NCI-H1092 treated with DMSO at 0.1 percent for 48 hours (cell line): Measurements from ENCODE around the gene CASZ1.

Experiments
- DNase-seq: peaks from one replicate; lab custom pipeline; 2025; lab: John Stamatoyannopoulos, UW

The CASZ1 gene

DNA sequence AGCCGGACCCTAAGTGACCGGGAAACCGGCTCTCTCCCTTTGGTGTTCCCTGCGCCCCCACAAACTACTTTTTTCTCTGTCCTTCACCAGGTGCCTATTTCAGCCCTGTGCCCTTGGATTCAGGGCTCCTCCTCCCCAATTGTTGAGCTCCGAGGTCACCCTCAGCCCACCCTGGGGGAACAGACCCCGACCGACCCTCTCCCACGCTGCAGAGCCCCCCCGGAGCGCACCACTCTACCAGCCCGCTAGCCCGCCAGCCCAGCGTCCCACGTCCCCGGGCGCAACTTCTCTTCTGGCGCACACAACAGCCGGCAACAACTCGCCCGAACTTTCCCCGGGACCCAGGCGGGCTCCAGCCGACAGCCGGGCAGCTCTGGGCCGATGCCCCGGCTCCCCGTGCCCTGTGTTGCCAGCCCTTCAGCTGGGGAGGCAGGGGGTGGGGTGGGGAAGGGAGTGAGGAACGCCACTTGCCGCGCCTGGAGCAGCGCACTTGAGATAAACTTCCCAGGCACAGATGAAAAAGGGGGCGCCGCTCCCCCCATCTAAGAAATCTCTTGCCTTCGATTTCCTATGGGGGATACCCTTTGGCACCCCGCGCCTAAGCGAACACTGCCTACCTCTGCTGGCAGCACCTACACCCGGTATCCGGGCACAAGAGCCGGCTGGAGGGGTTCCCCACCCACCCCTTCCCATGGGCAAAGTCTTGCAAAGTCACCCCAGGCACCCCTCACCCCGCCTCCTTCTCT, 997 bp downstream of the CASZ1 start:
- DNase-seq, result peak; percentile 67

DNA sequence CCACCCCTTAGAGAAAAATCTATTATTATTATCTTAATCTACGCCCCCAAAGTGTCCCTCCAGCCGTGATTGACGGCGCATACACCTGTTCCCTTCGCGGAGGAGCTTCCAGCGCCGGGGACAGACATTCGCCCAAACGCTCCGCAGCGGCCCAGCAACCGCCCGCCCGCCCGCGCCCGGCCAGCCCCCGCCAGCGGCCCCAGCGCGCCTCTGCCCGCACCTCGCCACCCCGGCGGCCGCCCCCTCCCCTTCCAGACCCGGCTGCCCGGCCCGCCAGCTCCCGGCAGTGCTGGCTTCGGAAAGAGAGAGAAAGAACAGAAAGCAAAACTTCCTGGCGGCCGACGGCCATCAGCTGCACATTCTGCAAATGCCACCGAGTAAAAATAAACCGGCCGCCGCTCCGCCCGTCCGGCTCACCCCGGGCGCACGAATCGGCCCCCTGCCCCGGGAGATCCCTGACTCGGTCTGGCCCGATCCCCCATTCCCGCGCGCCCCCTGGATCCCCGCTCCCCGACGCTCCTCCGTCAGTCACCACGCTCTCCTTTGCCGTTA, 1.6 kb downstream of the CASZ1 start:
- peak; percentile 60 for DNase-seq

DNA sequence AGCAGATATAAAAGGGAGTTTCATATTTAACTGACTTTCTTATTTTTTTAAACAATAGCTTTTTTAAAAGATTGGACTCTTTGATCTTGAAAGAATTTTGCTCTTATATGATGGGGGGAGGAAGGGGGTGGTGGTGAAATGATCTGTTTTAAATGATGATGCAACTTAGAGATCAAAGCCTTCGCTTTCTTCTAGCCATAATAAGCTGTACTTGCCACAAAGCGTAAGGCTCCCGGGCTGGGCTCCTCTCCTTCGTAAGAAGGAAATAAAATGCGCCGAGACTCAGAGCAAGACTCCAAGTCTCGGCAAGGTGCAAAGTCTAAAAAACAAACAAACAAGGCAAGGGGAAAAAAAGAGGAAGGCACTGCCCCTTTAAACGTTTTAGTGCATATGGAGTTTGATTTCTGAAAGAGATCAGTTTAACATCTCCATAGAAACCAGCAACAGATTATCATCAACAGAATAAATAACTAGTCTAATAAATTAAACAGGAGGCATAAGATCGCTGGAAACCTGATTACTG, 3.3 kb downstream of the CASZ1 start:
- DNase-seq, result peak; percentile 77

DNA sequence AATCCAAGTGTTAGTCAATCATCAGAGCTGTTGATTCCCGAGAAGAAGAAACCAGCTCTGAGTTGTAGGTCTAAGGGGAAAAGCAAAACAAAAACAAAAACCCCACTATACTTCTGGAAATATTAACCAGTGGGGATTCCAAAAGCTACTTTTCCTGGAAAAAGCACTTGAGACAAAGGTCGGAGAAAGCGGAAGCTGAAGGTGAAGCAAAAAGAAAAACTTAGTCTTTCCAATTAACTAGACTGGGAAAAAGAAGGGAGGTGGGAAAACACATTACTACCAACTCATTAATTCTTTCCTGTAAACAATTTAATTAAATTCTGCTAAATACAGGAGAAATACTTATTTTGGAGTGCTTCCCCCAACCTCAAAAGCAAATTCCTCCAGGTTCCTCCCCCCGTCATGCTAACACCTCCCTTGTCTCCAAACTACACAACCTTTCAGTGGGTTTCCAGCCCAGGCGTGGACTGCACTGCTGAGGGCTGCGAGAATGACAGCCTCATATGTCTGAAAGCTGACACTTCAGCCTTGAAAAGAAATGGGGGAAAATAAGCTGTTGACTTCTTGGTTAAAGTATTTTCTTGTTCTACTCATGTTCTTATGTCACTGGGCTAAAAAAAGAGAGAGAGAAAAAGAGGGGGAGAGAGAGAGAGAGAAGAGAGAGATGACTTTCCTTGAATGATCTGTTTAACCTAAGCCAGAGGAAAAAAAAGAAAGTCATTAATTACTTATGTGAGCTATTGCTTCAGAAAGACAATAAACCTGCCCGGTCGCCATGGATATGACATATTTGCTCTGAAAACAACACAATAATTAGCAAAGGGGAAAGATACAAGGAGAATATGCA, 5.1 kb downstream of the CASZ1 start:
- DNase-seq, result peak; percentile 74

GRCh38 chr1:10789803-10790702, 6.4 kb downstream of the CASZ1 start:
- peak; percentile 81 for DNase-seq

GRCh38 chr1:10789047-10789791, 7.2 kb downstream of the CASZ1 start:
- peak; percentile 16 for DNase-seq

- DNase-seq, result peak; percentile 78
Measured at GRCh38 chr1:10788592-10789006, 7.8 kb downstream of the CASZ1 start.

- DNase-seq, result peak; percentile 58
Measured at GRCh38 chr1:10787286-10787685, 9.2 kb downstream of the CASZ1 start.

DNA sequence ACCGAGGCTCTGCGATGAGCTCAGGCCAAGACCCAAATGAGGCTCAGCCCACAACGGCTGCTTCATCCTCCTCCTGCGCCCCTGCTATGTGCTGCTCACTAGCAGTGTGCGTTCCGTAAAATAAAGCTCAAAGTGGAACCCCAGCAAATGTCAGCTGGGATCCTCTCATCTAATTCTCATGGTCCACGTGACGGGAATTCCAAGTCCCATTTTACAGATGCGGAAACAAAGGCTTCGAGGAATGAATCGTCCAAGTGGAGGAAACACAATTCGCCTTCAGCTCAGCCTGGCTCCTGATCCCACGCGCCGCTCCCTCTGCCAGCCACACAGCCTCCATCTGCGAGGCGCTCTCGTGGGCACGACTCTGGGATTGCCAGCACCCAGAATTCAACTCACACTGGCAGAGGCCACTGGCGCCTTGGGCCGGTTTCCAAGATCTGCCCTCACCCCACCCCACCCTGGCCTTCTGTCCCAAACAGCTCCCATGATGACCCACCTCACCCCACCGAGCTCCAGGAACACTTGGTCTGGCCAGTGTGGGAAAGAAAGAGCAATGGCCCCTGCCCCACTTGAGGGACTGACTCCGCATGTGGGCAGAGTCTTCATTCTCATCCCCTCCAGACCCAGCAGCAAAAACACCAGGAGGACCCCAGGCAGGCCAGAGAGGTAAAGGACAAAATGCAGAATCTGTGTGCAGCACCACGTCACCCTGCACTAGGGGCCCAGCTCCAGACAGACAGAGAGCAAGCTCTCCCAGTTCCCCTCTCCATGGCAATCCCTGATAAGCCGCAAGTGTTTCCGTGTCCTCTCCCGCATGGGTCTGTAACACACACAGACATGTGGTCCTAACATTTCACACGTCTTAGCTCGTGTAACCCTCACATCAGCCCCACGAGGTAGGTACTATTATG, 10.5 kb downstream of the CASZ1 start:
- DNase-seq, result no peak

DNA sequence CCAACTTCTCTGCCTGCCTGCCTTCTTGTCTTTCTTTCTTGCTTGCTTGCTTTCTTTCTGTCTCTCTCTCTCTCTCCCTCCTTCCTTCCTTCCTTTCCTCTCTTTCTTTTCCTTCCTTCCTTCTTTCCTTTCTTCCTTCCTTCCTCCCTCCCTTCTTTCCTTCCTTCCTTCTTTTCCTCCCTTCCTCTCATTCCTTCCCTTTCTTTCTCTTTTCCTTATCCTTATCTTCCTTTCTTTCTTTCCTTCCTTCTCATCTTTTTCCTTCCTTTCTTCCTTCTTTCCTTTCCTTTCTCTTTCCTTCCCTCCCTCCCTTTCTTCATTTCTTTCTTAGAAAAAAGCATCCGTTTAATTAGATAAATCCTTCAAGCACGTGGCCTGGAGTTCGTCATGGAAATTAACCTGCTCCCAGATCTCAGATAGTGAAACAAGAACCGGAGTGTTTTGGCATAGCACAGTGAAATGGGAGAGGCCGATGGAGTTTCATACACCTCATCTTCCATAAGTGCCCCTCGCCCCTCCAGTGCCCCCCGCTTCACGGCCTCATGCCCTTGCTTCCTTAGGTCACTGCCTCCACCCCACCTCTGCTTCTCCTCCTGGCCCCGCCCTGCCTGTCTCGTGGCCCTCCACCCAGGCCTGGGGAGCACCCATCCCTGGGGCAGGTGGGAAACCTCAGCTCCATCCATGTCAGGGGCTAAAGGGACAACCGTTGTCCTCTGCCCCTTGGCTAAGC, 11.3 kb downstream of the CASZ1 start:
- DNase-seq, result no peak

- peak; percentile 37 for DNase-seq
Measured at GRCh38 chr1:10782491-10783244, 13.8 kb downstream of the CASZ1 start.

GRCh38 chr1:10781137-10781536, 15.3 kb downstream of the CASZ1 start:
- peak; percentile 43 for DNase-seq

- DNase-seq, result peak; percentile 80
Measured at GRCh38 chr1:10779841-10780240, 16.6 kb downstream of the CASZ1 start.

- DNase-seq, result peak; percentile 90
Measured at GRCh38 chr1:10779201-10779600, 17.2 kb downstream of the CASZ1 start.

- peak; percentile 47 for DNase-seq
Measured at GRCh38 chr1:10778640-10779039, 17.8 kb downstream of the CASZ1 start.

GRCh38 chr1:10777749-10778574, 18.5 kb downstream of the CASZ1 start:
- no peak for DNase-seq

- peak; percentile 38 for DNase-seq
Measured at GRCh38 chr1:10776190-10776905, 20.1 kb downstream of the CASZ1 start.
